Gastroesophageal sphincter (tissue), 4 donors: ENCODE measurements around the gene IGIP. TPM values are rescaled to one million over a fixed set of nuclear protein-coding genes. Genes with fewer than 3 reads are reported as not detected.

ENCODE experiments used
- ATAC-seq: fragments of 150-250 bp; one replicate; pipeline ENCODE4 v1.9.1; 2016; ENCODE audit warnings: mild to moderate bottlenecking, moderate library complexity
- H3K27ac ChIP-seq, 4 donors: fragments of 200-600 bp; sonication (generic) in 3 of 4; 1 replicate in 3 of 4; 2 replicates in 1 of 4; pipeline ENCODE4 v1.5.1; 2016 to 2019
- H3K27me3 ChIP-seq: fragments of 200-600 bp; sonication (generic); one replicate; pipeline ENCODE4 v1.5.1; 2019
- H3K36me3 ChIP-seq, 2 donors: fragments of 200-600 bp; sonication (generic); one replicate each; pipeline ENCODE4 v1.5.1; 2019; ENCODE audit warnings: control low read depth in 1 of 2
- H3K4me1 ChIP-seq, 3 donors: fragments of 200-600 bp; sonication (generic); 1 replicate in 2 of 3; 2 replicates in 1 of 3; pipeline ENCODE4 v1.5.1; 2016 to 2019; ENCODE audit warnings: control low read depth in 2 of 3
- H3K4me3 ChIP-seq, 2 donors: fragments of 200-600 bp; sonication (generic); one replicate each; pipeline ENCODE4 v1.5.1; 2019; ENCODE audit warnings: mild to moderate bottlenecking in 1 of 2, moderate library complexity in 1 of 2
- H3K9me3 ChIP-seq, 3 donors: fragments of 200-600 bp; sonication (generic); one replicate each; pipeline ENCODE4 v1.5.1; 2017 to 2019; ENCODE audit warnings: control low read depth in 2 of 3
- CTCF ChIP-seq, 4 experiments: fragments of 200-600 bp in 2 of 4; fragments of 450-650 bp in 2 of 4; sonication (generic) in 1 of 4; IDR thresholded peaks; one replicate each; pipeline ENCODE4 v1.5.1; 2017 to 2019; ENCODE audit warnings: antibody characterized with exemption in 4 of 4, mild to moderate bottlenecking in 2 of 4, moderate library complexity in 2 of 4
- EP300 ChIP-seq: sonication (generic); formaldehyde crosslinking; IDR thresholded peaks from one replicate; pipeline ENCODE4 v1.6.1; 2017; ENCODE audit warnings: antibody characterized with exemption, mild to moderate bottlenecking
- POLR2A ChIP-seq, 2 donors: fragments of 450-650 bp; IDR thresholded peaks; one replicate each; pipeline ENCODE4 v1.6.1; 2017; ENCODE audit warnings: antibody characterized with exemption in 2 of 2, mild to moderate bottlenecking in 2 of 2, moderate library complexity in 1 of 2
- POLR2AphosphoS5 ChIP-seq: sonication (generic); formaldehyde crosslinking; IDR thresholded peaks from one replicate; pipeline ENCODE4 v1.6.1; 2017; ENCODE audit warnings: antibody characterized with exemption
- WGBS, 2 donors: methylation state at CpG; one replicate each; pipeline ENCODE4 v1.1.5; 2018; ENCODE audit warnings: low coverage in 1 of 2; 5-methylcytosine and 5-hydroxymethylcytosine counted together
- total RNA-seq, 4 donors: library from RNA; depleted of rRNA; stranded (reverse); fragments of >200 nt; gene quantifications; one replicate each; pipeline ENCODE4 v1.1.0, GENCODE V29; 2016

IGIP gene
- total RNA-seq, 4 donors from 2014 or later: 26.0 to 36.6 (median 28.7) TPM

- no peak for ATAC-seq
- Histone ChIP-seq H3K36me3 (no peaks in the 10 kb centered on the region), H3K4me1 (peaks cover 0 to 19% (median 6%) of the 10 kb centered on the region in 3 donors), H3K9me3 (no peaks in the 10 kb centered on the region), H3K27me3 (no peaks in the 10 kb centered on the region), H3K27ac (no peak overlapping the region), H3K4me3 (no peak overlapping the region)
- TF ChIP-seq POLR2AphosphoS5: no peak
- no peak for TF ChIP-seq POLR2A (IDR thresholded peaks at IDR 0.05)
- TF ChIP-seq CTCF (IDR thresholded peaks at IDR 0.05): no peak
- TF ChIP-seq EP300: no peak
- WGBS, 2 donors: 59 to 73% methylated on average over 2 to 4 of the region's 5 CpGs
Observed at GRCh38 chr5:140130949-140131733, 5.4 kb downstream of the IGIP start.

GRCh38 chr5:140131967-140132409, 6.3 kb downstream of the IGIP start:
- Histone ChIP-seq H3K27ac (no peak overlapping the region), H3K27me3 (no peaks in the 10 kb centered on the region), H3K4me3 (no peak overlapping the region), H3K36me3 (no peaks in the 10 kb centered on the region), H3K4me1 (peaks cover 0 to 19% (median 6%) of the 10 kb centered on the region in 3 donors), H3K9me3 (no peaks in the 10 kb centered on the region)
- ATAC-seq: no peak
- 44 to 47% methylated on average over 3 of the region's 3 CpGs for WGBS, 2 donors
- TF ChIP-seq CTCF (IDR thresholded peaks at IDR 0.05) (no peak), POLR2AphosphoS5 (no peak), EP300 (no peak), POLR2A (IDR thresholded peaks at IDR 0.05) (no peak)

- WGBS, 2 donors: 78 to 89% methylated on average over 3 of the region's 4 CpGs
- no peak overlapping the region for H3K27ac ChIP-seq
- H3K4me1 ChIP-seq: peaks cover 0 to 25% (median 6%) of the 10 kb centered on the region in 3 donors
- no peak overlapping the region for H3K4me3 ChIP-seq
- H3K9me3 ChIP-seq: no peaks in the 10 kb centered on the region
- H3K27me3 ChIP-seq: no peaks in the 10 kb centered on the region
- TF ChIP-seq POLR2AphosphoS5: no peak
- no peak for TF ChIP-seq CTCF (IDR thresholded peaks at IDR 0.05)
- no peak for TF ChIP-seq POLR2A (IDR thresholded peaks at IDR 0.05)
- no peak for TF ChIP-seq EP300
- H3K36me3 ChIP-seq: no peaks in the 10 kb centered on the region
- ATAC-seq: no peak
Observed at GRCh38 chr5:140133514-140134167, 7.9 kb downstream of the IGIP start.

GRCh38 chr5:140134277-140134935, 8.7 kb downstream of the IGIP start:
- TF ChIP-seq POLR2AphosphoS5 (no peak), CTCF (IDR thresholded peaks at IDR 0.05) (no peak)
- 89 to 100% methylated on average over 2 of the region's 2 CpGs for WGBS, 2 donors
- Histone ChIP-seq H3K27ac (no peak overlapping the region), H3K27me3 (no peaks in the 10 kb centered on the region), H3K4me3 (no peak overlapping the region), H3K36me3 (no peaks in the 10 kb centered on the region), H3K4me1 (peaks cover 0 to 25% (median 6%) of the 10 kb centered on the region in 3 donors), H3K9me3 (no peaks in the 10 kb centered on the region)
- ATAC-seq: no peak
